CD14-positive monocyte (primary cell): ENCODE measurements around the gene INO80E. TPM values are rescaled to one million over a fixed set of nuclear protein-coding genes. Genes with fewer than 3 reads are reported as not detected.
A peak's percentile ranks its signal among the peaks of the same experiment; 100 is the strongest.

Source experiments
- DNase-seq, 3 donors: peaks; one replicate each; pipeline ENCODE4 v3.0.0-alpha.2; 2011 to 2022
- H2AFZ ChIP-seq: 2 replicates; pipeline ENCODE4 v1.6.0; 2012; ENCODE audit warnings: mild to moderate bottlenecking, low read depth, low read length, inconsistent platforms; ENCODE audit not compliant: insufficient read depth, poor library complexity, severe bottlenecking
- H3K27ac ChIP-seq, 2 donors: 1 replicate in 1 of 2; 2 replicates in 1 of 2; pipeline ENCODE4 v1.5.1; 2012 to 2013; ENCODE audit warnings: low read length in 2 of 2, control low read depth in 1 of 2, inconsistent platforms in 1 of 2, low read depth in 1 of 2, mild to moderate bottlenecking in 1 of 2
- H3K27me3 ChIP-seq, 2 donors: one replicate each; pipeline versions ENCODE4 v1.6.0 to v1.6.1; 2011 to 2013; ENCODE audit warnings: low read length in 2 of 2; ENCODE audit not compliant: control insufficient read depth in 2 of 2, insufficient read depth in 2 of 2
- H3K36me3 ChIP-seq, 2 donors: replicated peaks in 1 of 2; 1 replicate in 1 of 2; 2 replicates in 1 of 2; pipeline versions ENCODE4 v1.5.1 to v1.6.1; 2012 to 2013; ENCODE audit warnings: low read length in 2 of 2, control low read depth in 1 of 2, inconsistent platforms in 1 of 2, mild to moderate bottlenecking in 1 of 2; ENCODE audit not compliant: insufficient read depth in 2 of 2, control insufficient read depth in 1 of 2
- H3K4me1 ChIP-seq, 2 donors: 1 replicate in 1 of 2; 2 replicates in 1 of 2; pipeline versions ENCODE4 v1.5.1 to v1.6.1; 2012 to 2013; ENCODE audit warnings: low read length in 2 of 2, control low read depth in 1 of 2, inconsistent platforms in 1 of 2, mild to moderate bottlenecking in 1 of 2, moderate library complexity in 1 of 2; ENCODE audit not compliant: insufficient read depth in 2 of 2, control insufficient read depth in 1 of 2
- H3K4me2 ChIP-seq: replicated peaks from 2 replicates; pipeline ENCODE3; 2012; ENCODE audit warnings: low read length, moderate library complexity, mild to moderate bottlenecking; ENCODE audit not compliant: poor library complexity, severe bottlenecking; ENCODE audit errors: extremely low read depth
- H3K4me3 ChIP-seq, 3 experiments: fragments of 200-600 bp in 1 of 3; sonication (generic) in 1 of 3; replicated peaks in 1 of 3; 1 replicate in 2 of 3; 2 replicates in 1 of 3; pipeline ENCODE4 v1.5.1; 2011 to 2013; ENCODE audit warnings: low read length in 3 of 3, mild to moderate bottlenecking in 3 of 3, control low read depth in 2 of 3, low read depth in 2 of 3, inconsistent platforms in 1 of 3, moderate library complexity in 1 of 3
- H3K79me2 ChIP-seq: 2 replicates; pipeline ENCODE4 v1.6.0; 2012; ENCODE audit warnings: mild to moderate bottlenecking, control low read depth, inconsistent platforms, low read length, moderate library complexity; ENCODE audit not compliant: insufficient read depth
- H3K9ac ChIP-seq: 2 replicates; pipeline ENCODE4 v1.6.0; 2017; ENCODE audit warnings: low read length, mild to moderate bottlenecking; ENCODE audit not compliant: insufficient read depth, poor library complexity, severe bottlenecking
- H3K9me3 ChIP-seq, 2 donors: replicated peaks in 1 of 2; 1 replicate in 1 of 2; 2 replicates in 1 of 2; pipeline versions ENCODE4 v1.5.1 to v1.6.1; 2012 to 2013; ENCODE audit warnings: low read length in 2 of 2, control low read depth in 1 of 2; ENCODE audit not compliant: control insufficient read depth in 1 of 2, insufficient read depth in 1 of 2
- H4K20me1 ChIP-seq: 2 replicates; pipeline ENCODE4 v1.6.0; 2012; ENCODE audit warnings: mild to moderate bottlenecking, low read length, control low read depth, moderate library complexity; ENCODE audit not compliant: insufficient read depth
- H3K27ac Mint-ChIP-seq, 7 donors: one replicate each; pipeline ENCODE4 v1.8.0; 2020; ENCODE audit warnings: mild to moderate bottlenecking in 7 of 7, mixed read lengths in 7 of 7, moderate library complexity in 6 of 7, inconsistent platforms in 2 of 7
- H3K27me3 Mint-ChIP-seq, 3 donors: one replicate each; pipeline ENCODE4 v1.8.0; 2021 to 2022; ENCODE audit warnings: low read depth in 3 of 3, mild to moderate bottlenecking in 3 of 3, mixed read lengths in 3 of 3, moderate library complexity in 3 of 3, inconsistent platforms in 1 of 3
- H3K36me3 Mint-ChIP-seq, 2 donors: one replicate each; pipeline ENCODE4 v1.8.0; 2020; ENCODE audit warnings: mixed read lengths in 2 of 2, inconsistent platforms in 1 of 2, mild to moderate bottlenecking in 1 of 2
- H3K4me1 Mint-ChIP-seq: one replicate; pipeline ENCODE4 v1.8.0; 2020; ENCODE audit warnings: mild to moderate bottlenecking, mixed read lengths
- H3K4me3 Mint-ChIP-seq, 2 donors: one replicate each; pipeline ENCODE4 v1.8.0; 2020; ENCODE audit warnings: mild to moderate bottlenecking in 2 of 2, mixed read lengths in 2 of 2, moderate library complexity in 1 of 2
- H3K9me3 Mint-ChIP-seq, 7 donors: one replicate each; pipeline ENCODE4 v1.8.0; 2020 to 2022; ENCODE audit warnings: mixed read lengths in 7 of 7, mild to moderate bottlenecking in 6 of 7, moderate library complexity in 6 of 7, inconsistent platforms in 2 of 7
- CTCF ChIP-seq: fragments of 200-600 bp; IDR thresholded peaks from one replicate; pipeline ENCODE4 v1.8.0; 2022; ENCODE audit warnings: antibody characterized with exemption, mild to moderate bottlenecking
- WGBS: methylation state at CpG from one replicate; pipeline ENCODE4 v1.1.5; 2013; ENCODE audit warnings: missing lambda C conversion rate; ENCODE audit not compliant: insufficient coverage; 5-methylcytosine and 5-hydroxymethylcytosine counted together
- intact Hi-C, 2 donors: fragments of 100-400 bp; cut with micrococcal nuclease; formaldehyde crosslinking; loops; one replicate each; pipeline versions ENCODE4 v1.15.0 to v1.15.1; 2023
- polyA plus RNA-seq, 3 donors: library from polyadenylated mRNA; depleted of rRNA in 1 of 3; unstranded in 2 of 3; stranded (reverse) in 1 of 3; fragments of 300-500 nt in 2 of 3; fragments of >200 nt in 1 of 3; fragmentation: Illumina TruSeq in 2 of 3; gene quantifications; 1 replicate in 2 of 3; 2 replicates in 1 of 3; pipeline ENCODE4 v1.2.3, GENCODE V29; 2012 to 2021

INO80E gene
- polyA plus RNA-seq, 3 donors, result 2.8 to 57.6 (median 3.5) TPM

GRCh38 chr16:29987371-29988085, 8.5 kb upstream of the INO80E start:
- peaks cover 0 to 2% (median 0%) of the 10 kb centered on the region in 7 donors for H3K9me3 Mint-ChIP-seq
- no peaks in the 10 kb centered on the region for H3K9me3 ChIP-seq
- H3K27me3 Mint-ChIP-seq, result peaks cover 0 to 2% (median 0%) of the 10 kb centered on the region in 3 donors
- no peaks in the 10 kb centered on the region for H3K27me3 ChIP-seq
- H3K36me3 ChIP-seq, result peaks cover 98 to 100% of the 10 kb centered on the region in 2 donors
- peaks cover 17% of the 10 kb centered on the region for H4K20me1 ChIP-seq
- H3K4me3 ChIP-seq, result no peak overlapping the region
- no peak overlapping the region for H3K4me2 ChIP-seq
- H3K27ac ChIP-seq, result no peak overlapping the region
- intact Hi-C loops, result no loop called here
- no peak overlapping the region for H2AFZ ChIP-seq
- DNase-seq, result no peak
- 97% methylated on average over 32 of the region's 35 CpGs for WGBS
- no peaks in the 10 kb centered on the region for H3K4me1 ChIP-seq
- peak overlapping the region in 1 of 2 donors; percentile 34 for H3K4me3 Mint-ChIP-seq
- H3K27ac Mint-ChIP-seq, result peak overlapping the region in 2 of 7 donors; percentile 4 to 84
- peaks cover 78 to 90% of the 10 kb centered on the region in 2 donors for H3K36me3 Mint-ChIP-seq
- no peak for TF ChIP-seq CTCF
- H3K9ac ChIP-seq, result no peak overlapping the region
- H3K79me2 ChIP-seq, result no peaks in the 10 kb centered on the region
- no peaks in the 10 kb centered on the region for H3K4me1 Mint-ChIP-seq

- peaks cover 17% of the 10 kb centered on the region for H4K20me1 ChIP-seq
- no peak for TF ChIP-seq CTCF
- Mint-ChIP-seq H3K4me3 (no peak overlapping the region), H3K4me1 (no peaks in the 10 kb centered on the region), H3K27me3 (no peaks in the 10 kb centered on the region), H3K27ac (peak overlapping the region in 2 of 7 donors; percentile 71 to 84), H3K36me3 (peaks cover 73 to 88% of the 10 kb centered on the region in 2 donors), H3K9me3 (peaks cover 0 to 2% (median 0%) of the 10 kb centered on the region in 7 donors)
- peaks cover 0 to 2% of the 10 kb centered on the region in 2 donors for H3K4me1 ChIP-seq
- no peak overlapping the region for H3K9ac ChIP-seq
- no peak overlapping the region for H3K4me3 ChIP-seq
- H2AFZ ChIP-seq, result no peak overlapping the region
- no peaks in the 10 kb centered on the region for H3K79me2 ChIP-seq
- no peaks in the 10 kb centered on the region for H3K9me3 ChIP-seq
- no peak overlapping the region for H3K4me2 ChIP-seq
- no peaks in the 10 kb centered on the region for H3K27me3 ChIP-seq
- peaks cover 97 to 100% of the 10 kb centered on the region in 2 donors for H3K36me3 ChIP-seq
- intact Hi-C loops, result no loop called here
- H3K27ac ChIP-seq, result no peak overlapping the region
- DNase-seq, result no peak
- whole genome bisulfite sequencing, result 100% methylated on average over 14 of the region's 17 CpGs
Measured at GRCh38 chr16:29988346-29989075, 7.5 kb upstream of the INO80E start.
